GM19455 (cell line): Measurements from ENCODE around the gene SBK2.
"Not testable (repeated sequence)": the region's sequence is repeated elsewhere in the genome, so short reads cannot be mapped to it uniquely, and the experiment has no call there.

Experiments used
- ATAC-seq: cut with Tn5 transposase; IDR thresholded peaks from one replicate; pipeline ENCODE4 v1.9.1; 2021; ENCODE audit not compliant: unreplicated experiment

SBK2 gene

DNA sequence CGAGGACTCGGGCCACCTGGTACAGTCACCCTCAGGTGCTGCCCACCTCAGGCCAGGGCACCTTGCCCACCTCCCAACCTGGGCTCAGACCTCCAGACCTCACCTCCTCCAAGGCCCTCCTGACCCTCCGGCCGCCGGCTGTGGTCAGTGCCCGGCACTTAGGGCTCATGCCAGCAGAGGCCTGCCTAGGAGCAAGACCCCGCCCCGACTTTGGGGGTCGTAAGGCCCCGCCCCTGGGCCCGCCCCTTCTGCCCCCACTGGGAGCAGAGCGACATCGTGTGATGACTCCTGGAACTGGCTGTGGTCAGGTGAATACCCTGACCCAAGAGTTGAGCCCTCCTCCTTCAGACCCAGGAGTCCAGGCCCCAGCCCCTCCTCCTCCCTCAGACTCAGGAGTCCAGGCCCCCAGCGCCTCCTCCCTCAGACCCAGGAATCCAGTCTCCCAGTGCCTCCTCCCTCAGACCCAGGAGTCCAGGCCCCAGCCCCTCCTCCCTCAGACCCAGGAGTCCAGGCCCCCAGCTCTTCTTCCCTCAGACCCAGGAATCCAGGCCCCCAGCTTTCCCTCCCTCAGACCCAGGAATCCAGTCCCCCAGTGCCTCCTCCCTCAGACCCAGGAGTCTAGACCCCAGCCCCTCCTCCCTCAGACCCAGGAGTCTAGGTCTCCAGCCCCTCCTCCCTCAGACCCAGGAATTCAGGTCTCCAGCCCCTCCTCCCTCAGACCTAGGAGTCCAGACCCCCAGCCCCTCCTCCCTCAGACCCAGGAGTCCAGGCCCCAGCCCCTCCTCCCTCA is at the start of gene SBK2:
SBK2 (minus strand) TSS at position 183 of the 790 bp plus-strand sequence. CDS start 839 bp downstream, outside the sequence.
- ATAC-seq, result no peak

DNA sequence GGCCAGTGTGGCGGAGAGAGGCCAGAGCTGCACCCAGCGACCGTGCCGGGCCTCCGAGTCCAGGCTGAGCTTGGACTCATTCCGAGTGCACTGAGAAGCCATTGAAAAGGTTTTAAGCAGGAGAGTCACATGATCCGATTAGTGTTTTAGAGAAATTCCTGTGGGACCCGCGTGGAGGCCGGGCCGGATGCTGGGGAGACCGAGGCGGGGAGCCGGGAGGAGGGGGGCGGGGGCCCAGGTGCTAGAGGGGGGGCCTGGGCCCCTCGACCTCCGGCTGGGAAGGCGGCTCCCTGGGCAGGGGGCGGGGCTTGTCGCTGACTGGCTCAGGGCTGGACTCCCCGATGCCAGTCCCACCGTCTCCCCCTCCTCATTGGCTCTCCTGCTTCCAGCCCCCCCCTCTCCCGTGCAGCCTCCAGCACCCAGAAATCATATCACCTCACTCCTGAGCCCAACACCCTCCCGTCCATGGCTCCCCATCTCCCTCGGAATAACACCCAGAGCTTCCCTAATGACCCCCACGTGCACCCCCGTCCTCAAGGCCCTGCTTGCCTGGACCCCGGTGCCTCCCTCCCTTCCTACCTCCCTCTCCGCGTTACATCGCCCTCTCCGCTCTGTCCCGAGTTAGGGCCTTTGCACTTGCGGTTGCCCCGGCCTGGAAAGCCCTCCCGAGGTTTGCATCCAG is 48.9 kb upstream of the SBK2 start:
- no peak for ATAC-seq

- ATAC-seq, result no peak
Observed at GRCh38 chr19:55584871-55585270, 47.9 kb upstream of the SBK2 start.

- not testable (repeated sequence) for ATAC-seq
Observed at GRCh38 chr19:55583897-55584296, 47.0 kb upstream of the SBK2 start.

- not testable (repeated sequence) for ATAC-seq
Observed at GRCh38 chr19:55582284-55582683, 45.4 kb upstream of the SBK2 start.

DNA sequence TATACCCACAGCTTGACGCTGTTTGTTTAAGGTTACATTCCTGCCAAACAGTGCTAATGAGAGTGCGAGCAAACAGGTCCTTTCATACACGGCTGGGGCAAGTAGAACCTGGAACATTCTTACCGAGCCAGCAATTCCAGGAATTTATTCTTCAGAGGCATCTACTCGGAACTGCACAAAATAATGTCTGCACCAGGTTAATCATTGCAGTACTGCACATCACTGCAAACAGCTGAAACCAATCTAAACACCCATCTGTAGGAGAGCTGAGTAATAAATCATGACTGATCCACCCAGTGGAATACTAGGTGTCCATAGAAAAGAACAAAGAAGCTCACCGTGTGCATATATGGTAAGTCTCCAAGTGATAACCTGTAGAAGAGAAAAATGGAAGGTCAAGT is 44.9 kb upstream of the SBK2 start:
- no peak for ATAC-seq

DNA sequence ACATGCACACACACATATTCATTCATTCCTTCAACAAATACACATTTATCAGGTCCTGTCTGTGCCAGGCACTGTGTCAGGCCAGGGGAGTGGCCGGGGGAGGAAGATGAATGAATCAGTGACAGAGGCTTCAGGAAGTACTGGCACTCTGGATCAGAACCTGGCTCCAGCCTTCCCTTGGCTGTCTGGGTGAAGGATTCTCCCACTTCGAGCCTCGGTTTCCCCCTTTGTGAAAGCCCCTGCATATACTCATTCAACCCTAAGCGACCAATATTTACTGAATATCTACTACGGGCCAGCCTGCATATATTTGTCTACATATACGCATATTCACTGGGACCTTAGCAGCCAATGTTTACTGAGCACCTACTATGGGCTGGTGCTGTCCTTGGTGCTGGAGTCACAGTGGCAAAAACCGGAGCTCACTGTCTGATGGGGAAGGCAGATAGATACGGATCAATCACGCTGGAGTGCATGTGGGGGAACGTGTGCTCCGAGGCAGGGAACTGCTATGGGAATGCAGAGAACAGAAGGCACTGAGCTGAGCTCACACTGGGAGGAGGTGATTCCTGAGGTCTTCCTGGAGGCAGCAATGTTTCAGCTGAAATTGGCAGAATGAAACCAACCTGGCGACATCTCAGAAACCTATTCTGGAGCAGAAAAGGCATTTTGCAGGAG is 44.4 kb upstream of the SBK2 start:
- no peak for ATAC-seq

DNA sequence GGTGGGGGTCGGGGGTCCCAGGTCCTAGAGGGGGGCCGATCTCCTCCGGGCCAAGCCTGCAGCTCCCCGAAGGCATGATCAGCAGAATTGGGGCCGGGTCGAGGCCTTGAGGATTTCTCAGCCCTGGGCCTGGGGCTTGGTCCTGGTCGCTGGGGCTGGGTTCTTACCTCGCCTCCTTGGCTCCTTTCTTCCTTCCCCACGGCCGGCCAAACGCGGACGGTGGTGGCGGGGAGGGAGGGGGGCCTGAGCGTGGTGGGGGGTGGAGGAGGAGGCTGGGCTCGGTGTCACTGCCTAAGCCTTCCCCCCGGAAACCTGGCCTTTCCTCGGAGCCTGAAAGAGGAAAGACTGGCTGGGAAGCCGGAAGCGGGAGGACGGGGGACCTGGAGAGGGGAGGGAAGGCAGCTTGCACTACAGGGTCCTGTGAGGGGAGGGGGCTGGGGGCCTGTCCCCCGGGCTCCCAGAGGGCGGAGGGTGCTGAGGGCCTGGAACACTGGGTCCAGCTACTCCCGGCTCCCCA is 43.8 kb upstream of the SBK2 start, which contains the start of gene ZNF579:
ZNF579 (minus strand) TSS at position 221 of the 517 bp plus-strand sequence. CDS start 1,209 bp downstream, outside the sequence.
- ATAC-seq, result no peak

- ATAC-seq, result no peak
Observed at GRCh38 chr19:55579766-55580621, 43.1 kb upstream of the SBK2 start.

DNA sequence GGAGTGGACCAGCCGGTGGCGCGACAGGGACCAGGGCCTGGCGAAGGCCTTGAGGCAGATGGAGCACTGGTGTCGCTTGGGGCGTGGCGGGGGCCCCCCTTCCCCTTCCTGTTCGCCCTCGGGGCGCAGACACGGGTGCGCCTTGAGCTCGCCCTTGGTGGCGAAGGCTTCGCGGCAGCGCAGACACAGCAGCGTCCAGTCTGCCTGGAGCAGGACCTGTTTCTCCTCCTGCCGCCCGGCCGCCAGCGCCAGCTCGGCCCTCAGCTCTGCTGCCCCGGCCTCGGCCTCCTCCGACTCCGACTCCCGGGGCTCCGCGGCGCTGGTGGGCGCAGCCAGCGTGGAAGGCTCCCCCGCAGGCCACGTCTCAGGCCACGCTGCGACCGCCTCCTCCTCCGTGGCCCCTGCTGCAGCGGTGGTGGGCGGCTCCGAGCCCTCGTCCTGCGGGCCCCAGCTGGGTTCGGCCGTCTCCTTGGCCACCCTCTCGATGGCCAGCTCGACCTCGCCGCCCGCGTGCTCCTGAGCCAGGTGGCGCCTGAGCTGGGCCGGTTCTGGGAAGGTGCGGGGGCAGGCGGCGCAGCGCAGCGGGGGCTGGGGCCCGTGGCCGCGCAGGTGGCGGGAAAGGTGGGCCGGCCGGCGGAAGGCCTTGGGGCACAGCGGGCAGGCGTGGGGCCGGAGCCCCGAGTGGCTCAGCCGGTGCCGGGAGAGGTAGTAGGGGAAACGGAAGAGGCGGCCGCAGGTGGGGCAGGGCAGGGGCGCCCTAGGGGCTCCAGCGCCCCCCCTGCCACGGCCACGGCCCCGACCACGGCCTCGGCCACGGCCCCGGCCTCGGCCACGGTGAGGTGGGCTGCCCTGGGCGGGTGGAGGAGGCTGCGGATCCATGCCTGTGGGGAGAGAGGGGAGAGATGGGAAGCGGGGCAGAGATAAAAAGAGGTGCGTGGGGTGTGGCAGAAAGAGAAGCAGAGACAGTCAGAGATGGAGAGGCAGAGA is 42.1 kb upstream of the SBK2 start:
- no peak for ATAC-seq

GRCh38 chr19:55578031-55578760 is 41.3 kb upstream of the SBK2 start:
- ATAC-seq, result no peak

- no peak for ATAC-seq
Observed at GRCh38 chr19:55576746-55577145, 39.8 kb upstream of the SBK2 start.

DNA sequence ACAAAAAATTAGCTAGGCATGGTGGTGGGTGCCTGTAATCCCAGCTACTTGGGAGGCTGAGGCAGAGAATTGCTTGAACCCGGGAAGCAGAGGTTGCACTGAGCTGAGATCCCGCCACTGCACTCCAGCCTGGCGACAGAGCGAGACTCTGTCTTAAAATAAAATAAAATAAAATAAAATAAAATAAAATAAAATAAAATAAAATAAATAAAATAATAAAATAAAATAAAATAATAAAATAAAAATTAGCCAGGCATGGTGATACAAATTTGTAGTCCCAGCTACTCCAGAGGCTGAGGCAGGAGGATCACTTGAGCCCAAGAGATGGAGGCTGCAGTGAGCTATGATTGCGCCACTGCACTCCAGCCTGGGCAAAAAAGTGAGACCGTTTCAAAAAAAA is 37.0 kb upstream of the SBK2 start:
- ATAC-seq, result not testable (repeated sequence)

DNA sequence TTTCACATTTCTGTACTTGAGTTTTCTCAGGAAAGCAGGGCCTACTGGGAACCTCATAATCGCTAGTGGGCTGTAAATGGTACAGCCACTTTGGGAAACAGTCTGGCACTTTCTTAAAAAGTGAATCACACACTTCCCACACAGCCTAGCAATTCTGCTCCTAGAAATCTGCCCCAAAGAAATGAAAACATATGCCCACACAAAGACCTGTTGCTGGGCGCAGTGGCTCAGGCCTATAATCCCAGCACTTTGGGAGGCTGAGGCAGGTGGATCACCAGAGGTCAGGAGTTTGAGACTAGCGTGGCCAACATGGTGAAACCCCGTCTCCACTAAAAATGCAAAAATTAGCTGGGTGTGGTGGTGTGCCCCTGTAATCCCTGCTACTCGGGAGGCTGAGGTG is 32.5 kb upstream of the SBK2 start:
- ATAC-seq, result not testable (repeated sequence)

DNA sequence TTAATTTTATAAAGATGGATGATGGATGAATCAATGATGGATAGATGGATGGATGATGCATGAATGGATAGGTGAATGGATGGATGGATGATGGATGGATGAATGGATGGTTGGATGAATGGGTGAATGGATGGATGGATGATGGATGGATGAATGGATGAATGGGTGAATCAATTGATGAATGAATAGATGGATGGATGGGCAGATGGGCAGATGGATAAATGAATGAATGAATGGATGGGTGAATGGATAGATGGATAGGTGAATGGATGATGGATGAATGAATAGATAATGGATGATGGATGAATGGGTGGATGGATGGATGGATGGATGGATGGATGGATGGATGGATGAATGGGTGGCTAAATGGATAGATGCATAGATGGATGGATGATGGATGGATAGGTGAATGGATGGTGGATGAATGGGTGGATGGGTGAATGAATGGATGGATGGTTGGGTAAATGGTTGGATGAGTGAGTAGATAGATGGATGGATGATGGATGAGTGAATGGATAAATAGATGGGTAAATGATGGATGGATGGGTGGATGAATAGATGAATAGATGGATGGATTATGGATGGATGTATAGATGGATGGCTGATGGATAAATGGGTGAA is 30.9 kb upstream of the SBK2 start:
- ATAC-seq, result no peak

- no peak for ATAC-seq
Observed at GRCh38 chr19:55566823-55567222, 29.9 kb upstream of the SBK2 start.

- ATAC-seq, result no peak
Observed at GRCh38 chr19:55563261-55563690, 26.3 kb upstream of the SBK2 start.

- no peak for ATAC-seq
Observed at GRCh38 chr19:55559684-55560083, 22.8 kb upstream of the SBK2 start.
